NB4 (cell line): Measurements from ENCODE around the gene SEZ6.

Experiments used
- CTCF ChIP-seq: IDR thresholded peaks from one replicate; pipeline ENCODE4 v1.5.1; 2012; ENCODE audit warnings: low read depth, low read length
- MAX ChIP-seq: IDR thresholded peaks from 2 replicates; pipeline ENCODE4 v1.6.1; 2011; ENCODE audit warnings: low read depth, low read length
- POLR2A ChIP-seq: IDR thresholded peaks from 2 replicates; pipeline ENCODE4 v1.6.1; 2011; ENCODE audit warnings: mild to moderate bottlenecking; ENCODE audit not compliant: insufficient read length; ENCODE audit errors: extremely low read depth

- no peak for TF ChIP-seq POLR2A
- TF ChIP-seq CTCF, result no peak
- TF ChIP-seq MAX, result no peak
Measured at GRCh38 chr17:29010586-29010985, 4.8 kb upstream of the SEZ6 start.
